GM23248 (cell line): ENCODE results near the gene ACY1. TPM values are rescaled to one million over a fixed set of nuclear protein-coding genes. Genes with fewer than 3 reads are reported as not detected.

ENCODE experiments used
- DNase-seq: peaks from one replicate; pipeline ENCODE4 v3.0.0-alpha.2; 2015
- H2AFZ ChIP-seq: fragments of 200-600 bp; sonication (generic); 2 replicates; pipeline ENCODE4 v1.6.1; 2016; ENCODE audit warnings: antibody characterized with exemption
- H3F3A ChIP-seq: fragments of 200-600 bp; sonication (generic); 2 replicates; pipeline ENCODE4 v1.6.1; 2016; ENCODE audit warnings: mild to moderate bottlenecking, antibody characterized with exemption, mixed run types; ENCODE audit not compliant: insufficient read depth
- H3K27ac ChIP-seq: fragments of 200-600 bp; sonication (generic); 2 replicates; pipeline ENCODE4 v1.5.1; 2016; ENCODE audit warnings: mild to moderate bottlenecking
- H3K27me3 ChIP-seq: fragments of 200-600 bp; sonication (generic); replicated peaks from 2 replicates; pipeline ENCODE4 v1.6.1; 2016; ENCODE audit warnings: mild to moderate bottlenecking; ENCODE audit not compliant: insufficient read depth
- H3K36me3 ChIP-seq: fragments of 200-600 bp; sonication (generic); 2 replicates; pipeline ENCODE4 v1.6.1; 2016; ENCODE audit warnings: low read depth, mild to moderate bottlenecking
- H3K4me1 ChIP-seq: fragments of 200-600 bp; sonication (generic); 2 replicates; pipeline ENCODE4 v1.6.1; 2016; ENCODE audit warnings: mild to moderate bottlenecking; ENCODE audit not compliant: insufficient read depth
- H3K4me2 ChIP-seq: fragments of 200-600 bp; sonication (generic); one replicate; pipeline ENCODE4 v1.6.1; 2016; ENCODE audit warnings: mild to moderate bottlenecking; ENCODE audit not compliant: unreplicated experiment
- H3K4me3 ChIP-seq: fragments of 200-600 bp; sonication (generic); 2 replicates; pipeline ENCODE4 v1.5.1; 2016; ENCODE audit warnings: mild to moderate bottlenecking
- H3K79me2 ChIP-seq: fragments of 200-600 bp; sonication (generic); 2 replicates; pipeline ENCODE4 v1.6.1; 2016; ENCODE audit warnings: mild to moderate bottlenecking; ENCODE audit not compliant: insufficient read depth
- H3K9ac ChIP-seq: fragments of 200-600 bp; sonication (generic); 2 replicates; pipeline ENCODE4 v1.6.1; 2016; ENCODE audit warnings: mild to moderate bottlenecking
- H3K9me2 ChIP-seq: fragments of 200-600 bp; sonication (generic); 2 replicates; pipeline ENCODE4 v1.6.1; 2016; ENCODE audit warnings: mixed run types, mild to moderate bottlenecking, moderate library complexity; ENCODE audit not compliant: insufficient read depth
- H3K9me3 ChIP-seq: fragments of 200-600 bp; sonication (generic); one replicate; pipeline ENCODE4 v1.6.1; 2017; ENCODE audit warnings: low read depth
- H4K20me1 ChIP-seq: fragments of 200-600 bp; sonication (generic); 2 replicates; pipeline ENCODE4 v1.6.0; 2016; ENCODE audit not compliant: insufficient read depth
- EZH2 ChIP-seq: fragments of 200-600 bp; sonication (generic); IDR thresholded peaks from 2 replicates; pipeline ENCODE4 v1.6.1; 2018; ENCODE audit warnings: antibody characterized with exemption, mild to moderate bottlenecking; ENCODE audit not compliant: insufficient read depth, poor library complexity, severe bottlenecking
- EZH2phosphoT487 ChIP-seq: fragments of 200-600 bp; sonication (generic); IDR thresholded peaks from 2 replicates; pipeline ENCODE4 v1.6.1; 2018; ENCODE audit warnings: antibody characterized with exemption, moderate library complexity, mild to moderate bottlenecking, low read depth; ENCODE audit not compliant: insufficient read depth
- WGBS, 2 experiments: methylation state at CpG; one replicate each; pipeline ENCODE4 v1.1.6; 2015 to 2017; ENCODE audit warnings: low lambda C conversion rate in 2 of 2, low coverage in 1 of 2; ENCODE audit errors: missing lambda C conversion rate in 2 of 2; 5-methylcytosine and 5-hydroxymethylcytosine counted together
- in situ Hi-C: fragments of 300-500 bp; cut with MboI; formaldehyde crosslinking; loops from 2 replicates; pipeline ENCODE4 v1.15.0; 2020
- polyA plus RNA-seq: library from polyadenylated mRNA; unstranded; fragments of >200 nt; fragmentation: Nextera tagmentation; extraction: Ambion mirVana; gene quantifications from 2 replicates; pipeline ENCODE4 v1.2.1, GENCODE V29; 2016
- total RNA-seq: library from RNA; depleted of rRNA; stranded (reverse); fragments of >200 nt; shearing (Covaris generic); gene quantifications from 2 replicates; pipeline ENCODE4 v1.2.3, GENCODE V29; 2014

ACY1 gene
- total and polyA plus RNA-seq, 2 experiments from 2014 or later, result 35.8 to 73.6 TPM

- H3K4me2 ChIP-seq, result no peak overlapping the region
- no peak overlapping the region for H3K27ac ChIP-seq
- H3K4me3 ChIP-seq, result no peak overlapping the region
- H3F3A ChIP-seq, result peaks cover 28% of the 10 kb centered on the region
- no peaks in the 10 kb centered on the region for H3K79me2 ChIP-seq
- TF ChIP-seq EZH2phosphoT487 (no peak), EZH2 (no peak)
- H3K9me3 ChIP-seq, result no peaks in the 10 kb centered on the region
- H4K20me1 ChIP-seq, result no peaks in the 10 kb centered on the region
- in situ Hi-C loops, result no loop called here
- H3K27me3 ChIP-seq, result no peaks in the 10 kb centered on the region
- no peaks in the 10 kb centered on the region for H3K4me1 ChIP-seq
- no peak for DNase-seq
- H3K9ac ChIP-seq, result no peak overlapping the region
- 78 to 89% methylated on average over 1 of the region's 1 CpG for WGBS, 2 experiments
- no peaks in the 10 kb centered on the region for H3K36me3 ChIP-seq
- H3K9me2 ChIP-seq, result no peaks in the 10 kb centered on the region
- no peak overlapping the region for H2AFZ ChIP-seq
Observed at GRCh38 chr3:51954713-51955112, 28.6 kb upstream of the ACY1 start.

GRCh38 chr3:51955175-51955892 is 28.0 kb upstream of the ACY1 start, which contains the start of gene GPR62:
GPR62 (plus strand) TSS chr3:51955381; CDS start chr3:51955653, 272 bp downstream.
- Histone ChIP-seq H2AFZ (peak within 1 kb of the TSS; percentile 32; the same call in 1 of the 2 replicates), H3K36me3 (no peaks in the 10 kb centered on the region), H3F3A (peaks cover 25% of the 10 kb centered on the region), H3K9me3 (no peaks in the 10 kb centered on the region), H3K4me3 (peak within 1 kb of the TSS; percentile 41; the same call in 1 of the 2 replicates), H3K9ac (no peak within 1 kb of the TSS), H3K4me1 (no peaks in the 10 kb centered on the region), H3K79me2 (no peaks in the 10 kb centered on the region), H3K9me2 (no peaks in the 10 kb centered on the region), H4K20me1 (no peaks in the 10 kb centered on the region), H3K4me2 (peak within 1 kb of the TSS; percentile 30), H3K27ac (no peak within 1 kb of the TSS), H3K27me3 (no peaks in the 10 kb centered on the region)
- TF ChIP-seq EZH2, result no peak
- no peak for TF ChIP-seq EZH2phosphoT487
- in situ Hi-C loops, result no loop called here
- WGBS, 2 experiments, result 36 to 38% methylated on average over 11 to 23 of the region's 33 CpGs
- no peak for DNase-seq

- Histone ChIP-seq H3K4me3 (peak overlapping the region; percentile 41; the same call in 1 of the 2 replicates), H3F3A (peaks cover 17% of the 10 kb centered on the region), H3K4me1 (no peaks in the 10 kb centered on the region), H2AFZ (peak overlapping the region; percentile 32; the same call in 1 of the 2 replicates), H3K4me2 (peak overlapping the region; percentile 30), H3K9ac (no peak overlapping the region), H3K79me2 (no peaks in the 10 kb centered on the region), H3K27ac (no peak overlapping the region), H3K9me2 (no peaks in the 10 kb centered on the region), H3K36me3 (no peaks in the 10 kb centered on the region), H3K27me3 (no peaks in the 10 kb centered on the region), H4K20me1 (no peaks in the 10 kb centered on the region), H3K9me3 (no peaks in the 10 kb centered on the region)
- in situ Hi-C loops, result no loop called here
- TF ChIP-seq EZH2phosphoT487 (no peak), EZH2 (no peak)
- peak; percentile 83 for DNase-seq
- WGBS, 2 experiments, result 13 to 14% methylated on average over 59 to 79 of the region's 97 CpGs
Observed at GRCh38 chr3:51955893-51956770, 27.2 kb upstream of the ACY1 start.

GRCh38 chr3:51957520-51958205 is 25.7 kb upstream of the ACY1 start:
- Histone ChIP-seq H3K27me3 (no peaks in the 10 kb centered on the region), H3K9me3 (no peaks in the 10 kb centered on the region), H3K4me3 (no peak overlapping the region), H3K4me2 (no peak overlapping the region), H3K4me1 (no peaks in the 10 kb centered on the region), H3K27ac (no peak overlapping the region), H3F3A (peaks cover 15% of the 10 kb centered on the region), H3K36me3 (no peaks in the 10 kb centered on the region), H3K9me2 (no peaks in the 10 kb centered on the region), H3K9ac (no peak overlapping the region), H3K79me2 (no peaks in the 10 kb centered on the region), H2AFZ (no peak overlapping the region), H4K20me1 (no peaks in the 10 kb centered on the region)
- TF ChIP-seq EZH2 (no peak), EZH2phosphoT487 (no peak)
- 89 to 91% methylated on average over 15 of the region's 15 CpGs for WGBS, 2 experiments
- in situ Hi-C loops, result no loop called here
- no peak for DNase-seq
